Renal cortical epithelial cell (primary cell): ENCODE results near the gene CRTC1. TPM values are rescaled to one million over a fixed set of nuclear protein-coding genes. Genes with fewer than 3 reads are reported as not detected.

Experiments used
- total RNA-seq: library from RNA; depleted of rRNA; stranded (reverse); fragments of >200 nt; gene quantifications from 2 replicates; pipeline ENCODE4 v1.2.3, GENCODE V29; 2014

CRTC1 gene
- total RNA-seq, 1 donor from 2014 or later: 3.2 TPM

Other genes starting within 250 kb of the CRTC1 start
- 37.5 and 69.9 TPM in 2 replicates for gene ISYNA1, start 245.5 kb upstream of the CRTC1 start, total RNA-seq
- gene ELL, start 161.6 kb upstream of the CRTC1 start, total RNA-seq: 7.5 and 13.3 TPM in 2 replicates
- 215 and 278 TPM in 2 replicates for gene FKBP8, start 140.1 kb upstream of the CRTC1 start, total RNA-seq
- gene KXD1, start 125.8 kb upstream of the CRTC1 start, total RNA-seq: 47.6 and 76.4 TPM in 2 replicates
- gene UBA52, start 111.8 kb upstream of the CRTC1 start, total RNA-seq: 485 and 589 TPM in 2 replicates
- 30.2 and 62.2 TPM in 2 replicates for gene REX1BD, start 94.9 kb upstream of the CRTC1 start, total RNA-seq
- gene CRLF1, start 76.9 kb upstream of the CRTC1 start, total RNA-seq: 0.30 TPM in 1 of 2 replicates, not detected in the other
- gene TMEM59L, start 70.8 kb upstream of the CRTC1 start, total RNA-seq: 0.40 TPM in 1 of 2 replicates, not detected in the other
- gene KLHL26, start 46.7 kb upstream of the CRTC1 start, total RNA-seq: 2.3 and 13.9 TPM in 2 replicates
- 0.15 TPM in 1 of 2 replicates, not detected in the other for gene COMP, start 107.6 kb downstream of the CRTC1 start, total RNA-seq
- gene UPF1, start 148.3 kb downstream of the CRTC1 start, total RNA-seq: 42.2 and 106 TPM in 2 replicates
- 0.40 and 1.0 TPM in 2 replicates for gene CERS1, start 212.5 kb downstream of the CRTC1 start, total RNA-seq
- gene COPE, start 235.7 kb downstream of the CRTC1 start, total RNA-seq: 148 and 224 TPM in 2 replicates
- 45.0 and 58.3 TPM in 2 replicates for gene DDX49, start 236.0 kb downstream of the CRTC1 start, total RNA-seq